Lung (tissue), 12 donors: ENCODE data around the gene NOTCH1. TPM values are rescaled to one million over a fixed set of nuclear protein-coding genes. Genes with fewer than 3 reads are reported as not detected.
"Not testable (repeated sequence)": the region's sequence is repeated elsewhere in the genome, so short reads cannot be mapped to it uniquely, and the experiment has no call there.

Source experiments
- ATAC-seq: fragments of 200-7000 bp; cut with Tn5 transposase; one replicate; pipeline ENCODE4 v1.9.1; 2020; ENCODE audit warnings: moderate number of reproducible peaks; ENCODE audit not compliant: insufficient read depth, low FRiP score
- DNase-seq, 3 donors: peaks; one replicate each; pipeline ENCODE4 v3.0.0-alpha.2; 2013 to 2017
- H3K27ac ChIP-seq, 2 donors: one replicate each; pipeline ENCODE4 v1.5.1; 2013; ENCODE audit warnings: mild to moderate bottlenecking in 2 of 2, moderate library complexity in 2 of 2, control low read depth in 1 of 2, inconsistent platforms in 1 of 2, low read depth in 1 of 2, low read length in 1 of 2
- H3K27me3 ChIP-seq, 3 donors: one replicate each; pipeline ENCODE4 v1.5.1; 2013; ENCODE audit warnings: low read length in 2 of 3; ENCODE audit not compliant: control insufficient read depth in 3 of 3, insufficient read depth in 3 of 3
- H3K36me3 ChIP-seq, 4 donors: one replicate each; pipeline ENCODE4 v1.5.1; 2013; ENCODE audit warnings: low read length in 4 of 4, mild to moderate bottlenecking in 1 of 4, moderate library complexity in 1 of 4; ENCODE audit not compliant: control insufficient read depth in 4 of 4, insufficient read depth in 4 of 4
- H3K4me1 ChIP-seq, 5 donors: one replicate each; pipeline ENCODE4 v1.5.1; 2013; ENCODE audit warnings: low read length in 5 of 5, mild to moderate bottlenecking in 2 of 5, moderate library complexity in 1 of 5; ENCODE audit not compliant: control insufficient read depth in 5 of 5, insufficient read depth in 5 of 5
- H3K4me3 ChIP-seq: one replicate; pipeline ENCODE4 v1.5.1; 2013; ENCODE audit warnings: mild to moderate bottlenecking, control low read depth, moderate library complexity
- H3K9ac ChIP-seq, 2 donors: one replicate each; pipeline ENCODE4 v1.5.1; 2013; ENCODE audit warnings: low read length in 2 of 2, control low read depth in 1 of 2; ENCODE audit not compliant: insufficient read depth in 1 of 2
- H3K9me3 ChIP-seq, 4 donors: one replicate each; pipeline ENCODE4 v1.5.1; 2013; ENCODE audit warnings: low read length in 3 of 4, mild to moderate bottlenecking in 1 of 4, moderate library complexity in 1 of 4; ENCODE audit not compliant: control insufficient read depth in 4 of 4, insufficient read depth in 3 of 4
- CTCF ChIP-seq: IDR thresholded peaks from 2 replicates; pipeline ENCODE4 v1.5.1; 2012; ENCODE audit warnings: mild to moderate bottlenecking; ENCODE audit errors: control extremely low read depth, extremely low read depth
- WGBS, 2 donors: extraction: QIAGEN DNeasy Blood & Tissue Kit; methylation state at CpG; one replicate each; pipeline ENCODE4 v1.1.7; 2013; 5-methylcytosine and 5-hydroxymethylcytosine counted together
- polyA plus RNA-seq, 2 donors: library from polyadenylated mRNA; stranded (reverse); fragments of 200-250 nt; gene quantifications; one replicate each; pipeline ENCODE4 v1.2.1, GENCODE V29; 2013
- total RNA-seq, 2 donors: library from RNA; depleted of rRNA in 1 of 2; stranded (reverse); fragments of >200 nt in 1 of 2; gene quantifications; one replicate each; pipeline ENCODE4 v1.2.1, GENCODE V29; 2014 to 2021
- donor health status: control.
- donor health status: control.
- donor health status: Bipolar disorder and iron deficiency.
- donor health status: healthy.
- donor health status: DM: yes; HTN: yes; CAD: no.

Gene NOTCH1
- total and polyA plus RNA-seq, 4 donors, result 23.9 to 101 (median 44.5) TPM

DNA sequence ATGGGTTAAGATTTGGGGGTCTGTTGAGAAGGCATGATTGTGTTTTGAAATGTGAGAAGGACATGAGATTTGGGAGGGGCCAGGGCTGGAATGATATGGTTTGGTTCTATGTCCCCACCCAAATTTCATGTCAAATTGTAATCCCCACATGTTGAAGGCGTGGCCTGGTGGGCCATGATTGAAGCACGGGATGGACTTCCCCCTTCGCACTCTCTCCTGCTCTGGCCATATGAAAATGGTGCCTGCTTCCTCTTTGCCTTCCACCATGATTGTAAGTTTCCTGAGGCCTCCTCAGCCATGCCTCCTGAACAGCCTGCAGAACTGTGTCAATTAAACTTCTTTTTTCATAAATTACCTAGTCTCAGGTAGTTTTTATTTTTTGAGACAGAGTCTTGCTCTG, 14.7 kb upstream of the NOTCH1 start:
- Histone ChIP-seq H3K9ac (no peak overlapping the region), H3K27ac (no peak overlapping the region)
- no peak for TF ChIP-seq CTCF

DNA sequence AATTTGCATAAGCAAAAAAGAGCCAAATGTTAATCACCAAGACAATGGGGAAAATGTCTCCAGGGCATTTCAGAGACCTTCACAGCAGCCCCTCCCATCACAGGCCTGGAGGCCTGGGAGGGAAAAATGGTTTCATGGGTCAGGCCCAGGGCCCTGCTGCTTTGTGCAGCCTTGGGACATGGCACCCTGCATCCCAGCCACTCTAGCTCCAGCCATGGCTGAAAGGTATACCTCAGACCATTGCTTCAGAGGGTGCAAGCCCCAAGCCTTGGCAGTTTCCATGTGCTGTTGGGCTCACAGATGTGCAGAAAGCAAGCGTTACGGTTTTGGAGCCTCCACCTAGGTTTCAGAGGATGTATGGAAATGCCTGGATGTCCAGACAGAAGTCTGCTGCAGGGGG, 13.5 kb upstream of the NOTCH1 start:
- not testable (repeated sequence) for DNase-seq, H3K9ac ChIP-seq, ATAC-seq, H3K36me3 ChIP-seq, H3K4me3 ChIP-seq, H3K9me3 ChIP-seq, H3K27me3 ChIP-seq, H3K27ac ChIP-seq
- 99 to 100% methylated on average over 2 of the region's 2 CpGs for WGBS, 2 donors
- H3K4me1 ChIP-seq, result peaks cover 0 to 14% (median 0%) of the 10 kb centered on the region in 5 donors

More for the DNA sequence above, 14.7 kb upstream of the NOTCH1 start:
- no peaks in the 10 kb centered on the region for H3K36me3 ChIP-seq
- no peak overlapping the region for H3K4me3 ChIP-seq
- DNase-seq (no peak), ATAC-seq (no peak)
- WGBS, 2 donors, result 58 to 71% methylated on average over 3 of the region's 3 CpGs
- no peaks in the 10 kb centered on the region for H3K27me3 ChIP-seq
- peaks cover 2 to 26% (median 9%) of the 10 kb centered on the region in 5 donors for H3K4me1 ChIP-seq
- no peaks in the 10 kb centered on the region for H3K9me3 ChIP-seq

- WGBS, 2 donors, result 38 to 70% methylated on average over 5 of the region's 5 CpGs
- H3K27ac ChIP-seq, result peak overlapping the region in 1 of 2 donors; percentile 81
Observed at GRCh38 chr9:136558846-136559245, 13.0 kb upstream of the NOTCH1 start.

GRCh38 chr9:136558373-136558772, 12.5 kb upstream of the NOTCH1 start:
- ATAC-seq (peak; percentile 15), DNase-seq (no peak)
- Histone ChIP-seq H3K36me3 (no peaks in the 10 kb centered on the region), H3K9ac (no peak overlapping the region), H3K4me1 (peaks cover 0 to 14% (median 5%) of the 10 kb centered on the region in 5 donors), H3K4me3 (no peak overlapping the region), H3K9me3 (no peaks in the 10 kb centered on the region), H3K27ac (peak overlapping the region in 1 of 2 donors; percentile 81), H3K27me3 (no peaks in the 10 kb centered on the region)
- WGBS, 2 donors, result 23 to 47% methylated on average over 5 of the region's 5 CpGs
- TF ChIP-seq CTCF, result no peak

More at GRCh38 chr9:136558846-136559245, 13.0 kb upstream of the NOTCH1 start:
- not testable (repeated sequence) for H3K4me3 ChIP-seq, H3K9ac ChIP-seq, H3K36me3 ChIP-seq, H3K9me3 ChIP-seq, DNase-seq, ATAC-seq, H3K27me3 ChIP-seq
- peaks cover 0 to 14% (median under 1%) of the 10 kb centered on the region in 5 donors for H3K4me1 ChIP-seq
